ENCODE data around the gene ECT2L.

GRCh38 chr6:138847884-138848283 is 52.0 kb downstream of the ECT2L start:
- TF ChIP-seq CTCF (IDR thresholded peaks at IDR 0.05; ENCODE audit: insufficient read depth, low read length) (no peak), REST (IDR thresholded peaks at IDR 0.05; ENCODE audit: insufficient replicate concordance, low read depth) (no peak), POLR2AphosphoS5 (IDR thresholded peaks at IDR 0.05; ENCODE audit: low read depth) (no peak), GABPA (IDR thresholded peaks at IDR 0.05; ENCODE audit: low read depth) (no peak), SPI1 (IDR thresholded peaks at IDR 0.05; ENCODE audit: borderline replicate concordance, low read depth) (no peak)

Data from HL-60 (cell line).